Vagina (tissue), 2 donors: ENCODE data around the gene GLS2.

ENCODE experiments used
- CTCF ChIP-seq, 3 experiments: fragments of 450-650 bp in 2 of 3; fragments of 200-600 bp in 1 of 3; sonication (generic) in 1 of 3; IDR thresholded peaks; one replicate each; pipeline ENCODE4 v1.5.1; 2017 to 2019; ENCODE audit warnings: antibody characterized with exemption in 3 of 3, mild to moderate bottlenecking in 2 of 3, moderate library complexity in 2 of 3
- POLR2A ChIP-seq, 2 donors: fragments of 450-650 bp; IDR thresholded peaks; one replicate each; pipeline ENCODE4 v1.6.1; 2017; ENCODE audit warnings: antibody characterized with exemption in 2 of 2, mild to moderate bottlenecking in 2 of 2, moderate library complexity in 2 of 2

DNA sequence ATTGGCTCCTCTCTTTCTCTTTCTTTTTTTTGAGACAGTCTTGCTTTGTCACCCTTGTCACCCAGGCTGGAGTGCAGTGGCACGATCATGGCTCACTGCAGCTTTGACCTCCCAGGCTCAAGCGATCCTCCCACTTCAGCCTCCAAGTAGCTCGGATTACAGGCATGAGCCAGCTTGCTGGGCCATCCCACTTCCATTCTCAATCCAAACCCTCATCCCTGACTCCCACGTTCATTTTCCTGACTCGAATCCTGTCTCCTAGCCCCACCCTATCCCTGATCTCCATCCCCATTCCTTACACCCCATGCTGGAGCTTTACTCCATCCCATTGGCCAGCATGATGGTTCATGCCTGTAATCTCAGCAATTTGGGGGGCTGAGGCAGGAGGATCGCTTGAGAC, 11.8 kb downstream of the GLS2 start:
- no peak for TF ChIP-seq CTCF (IDR thresholded peaks at IDR 0.05)
- no peak for TF ChIP-seq POLR2A (IDR thresholded peaks at IDR 0.05)
